Measurements from ENCODE around the gene PPARG. TPM values are rescaled to one million over a fixed set of nuclear protein-coding genes. Genes with fewer than 3 reads are reported as not detected.

PPARG gene
- total RNA-seq, 1 experiment from 2014 or later, result 7.1 TPM

DNA sequence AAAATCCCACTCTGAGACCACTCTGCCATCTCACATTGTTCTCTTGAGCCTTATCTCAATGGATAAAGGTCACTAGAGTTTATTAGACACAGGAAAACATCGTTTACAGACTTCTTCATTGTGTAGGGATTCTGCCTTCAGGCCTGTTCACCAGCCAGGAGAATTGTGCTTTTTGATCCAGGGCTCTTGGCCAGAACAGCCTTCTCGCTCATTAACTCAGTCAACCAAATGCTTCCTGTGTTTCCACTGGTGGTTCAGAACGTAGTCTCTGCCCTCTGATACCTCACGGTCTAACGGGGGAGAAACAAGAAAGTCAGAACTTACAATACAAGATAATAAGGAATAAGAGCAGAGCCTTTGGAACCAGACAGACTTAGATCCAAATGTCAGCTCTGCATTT lies 141.2 kb downstream of the PPARG start:
- no peaks in the 10 kb centered on the region for H3K27me3 Mint-ChIP-seq (ENCODE audit: insufficient read depth, unreplicated experiment)
- CTCF ChIA-PET, result no interaction called here
- BruUV-seq (replicated peaks), result no TSS peak

DNA sequence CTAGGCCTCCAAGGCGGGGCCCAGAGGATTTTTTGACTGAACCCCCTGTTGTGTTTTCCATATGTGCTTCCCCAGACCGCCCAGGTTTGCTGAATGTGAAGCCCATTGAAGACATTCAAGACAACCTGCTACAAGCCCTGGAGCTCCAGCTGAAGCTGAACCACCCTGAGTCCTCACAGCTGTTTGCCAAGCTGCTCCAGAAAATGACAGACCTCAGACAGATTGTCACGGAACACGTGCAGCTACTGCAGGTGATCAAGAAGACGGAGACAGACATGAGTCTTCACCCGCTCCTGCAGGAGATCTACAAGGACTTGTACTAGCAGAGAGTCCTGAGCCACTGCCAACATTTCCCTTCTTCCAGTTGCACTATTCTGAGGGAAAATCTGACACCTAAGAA lies 145.0 kb downstream of the PPARG start:
- DNase-seq (ENCODE audit: unreplicated experiment), result no peak
- H3K27ac Mint-ChIP-seq (ENCODE audit: low read depth, unreplicated experiment), result no peak overlapping the region
- intact Hi-C loops (cut with micrococcal nuclease), result no loop called here
- TF ChIP-seq, protein P1, sequence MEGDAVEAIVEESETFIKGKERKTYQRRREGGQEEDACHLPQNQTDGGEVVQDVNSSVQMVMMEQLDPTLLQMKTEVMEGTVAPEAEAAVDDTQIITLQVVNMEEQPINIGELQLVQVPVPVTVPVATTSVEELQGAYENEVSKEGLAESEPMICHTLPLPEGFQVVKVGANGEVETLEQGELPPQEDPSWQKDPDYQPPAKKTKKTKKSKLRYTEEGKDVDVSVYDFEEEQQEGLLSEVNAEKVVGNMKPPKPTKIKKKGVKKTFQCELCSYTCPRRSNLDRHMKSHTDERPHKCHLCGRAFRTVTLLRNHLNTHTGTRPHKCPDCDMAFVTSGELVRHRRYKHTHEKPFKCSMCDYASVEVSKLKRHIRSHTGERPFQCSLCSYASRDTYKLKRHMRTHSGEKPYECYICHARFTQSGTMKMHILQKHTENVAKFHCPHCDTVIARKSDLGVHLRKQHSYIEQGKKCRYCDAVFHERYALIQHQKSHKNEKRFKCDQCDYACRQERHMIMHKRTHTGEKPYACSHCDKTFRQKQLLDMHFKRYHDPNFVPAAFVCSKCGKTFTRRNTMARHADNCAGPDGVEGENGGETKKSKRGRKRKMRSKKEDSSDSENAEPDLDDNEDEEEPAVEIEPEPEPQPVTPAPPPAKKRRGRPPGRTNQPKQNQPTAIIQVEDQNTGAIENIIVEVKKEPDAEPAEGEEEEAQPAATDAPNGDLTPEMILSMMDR (IDR thresholded peaks at IDR 0.05; ENCODE audit: unreplicated experiment), result no peak
- H3K36me3 Mint-ChIP-seq (ENCODE audit: insufficient read depth, unreplicated experiment), result peaks cover 11% of the 10 kb centered on the region
- no peaks in the 10 kb centered on the region for H3K27me3 Mint-ChIP-seq (ENCODE audit: insufficient read depth, unreplicated experiment)
- no peaks in the 10 kb centered on the region for H3K9me3 Mint-ChIP-seq (ENCODE audit: unreplicated experiment)
- CTCF ChIA-PET, result interaction anchor here (0.8 kb wide), 1 partner anchor 46 kb away, joined by 4 read pairs; no protein-coding TSS in a partner anchor
- POLR2A ChIA-PET, result no interaction called here
- no peak overlapping the region for H3K4me3 Mint-ChIP-seq (ENCODE audit: unreplicated experiment)
- BruUV-seq (replicated peaks), result no TSS peak
- H3K4me1 Mint-ChIP-seq (ENCODE audit: insufficient read depth, unreplicated experiment), result peaks cover 8% of the 10 kb centered on the region

More for the DNA sequence above, 141.2 kb downstream of the PPARG start:
- intact Hi-C loops (cut with micrococcal nuclease), result no loop called here
- Mint-ChIP-seq H3K4me3 (ENCODE audit: unreplicated experiment) (no peak overlapping the region), H3K36me3 (ENCODE audit: insufficient read depth, unreplicated experiment) (peaks cover 7% of the 10 kb centered on the region), H3K4me1 (ENCODE audit: insufficient read depth, unreplicated experiment) (no peaks in the 10 kb centered on the region), H3K27ac (ENCODE audit: low read depth, unreplicated experiment) (no peak overlapping the region), H3K9me3 (ENCODE audit: unreplicated experiment) (no peaks in the 10 kb centered on the region)
- TF ChIP-seq, protein P1 (IDR thresholded peaks at IDR 0.05; ENCODE audit: unreplicated experiment), result no peak
- POLR2A ChIA-PET, result no interaction called here
- no peak for DNase-seq (ENCODE audit: unreplicated experiment)

DNA sequence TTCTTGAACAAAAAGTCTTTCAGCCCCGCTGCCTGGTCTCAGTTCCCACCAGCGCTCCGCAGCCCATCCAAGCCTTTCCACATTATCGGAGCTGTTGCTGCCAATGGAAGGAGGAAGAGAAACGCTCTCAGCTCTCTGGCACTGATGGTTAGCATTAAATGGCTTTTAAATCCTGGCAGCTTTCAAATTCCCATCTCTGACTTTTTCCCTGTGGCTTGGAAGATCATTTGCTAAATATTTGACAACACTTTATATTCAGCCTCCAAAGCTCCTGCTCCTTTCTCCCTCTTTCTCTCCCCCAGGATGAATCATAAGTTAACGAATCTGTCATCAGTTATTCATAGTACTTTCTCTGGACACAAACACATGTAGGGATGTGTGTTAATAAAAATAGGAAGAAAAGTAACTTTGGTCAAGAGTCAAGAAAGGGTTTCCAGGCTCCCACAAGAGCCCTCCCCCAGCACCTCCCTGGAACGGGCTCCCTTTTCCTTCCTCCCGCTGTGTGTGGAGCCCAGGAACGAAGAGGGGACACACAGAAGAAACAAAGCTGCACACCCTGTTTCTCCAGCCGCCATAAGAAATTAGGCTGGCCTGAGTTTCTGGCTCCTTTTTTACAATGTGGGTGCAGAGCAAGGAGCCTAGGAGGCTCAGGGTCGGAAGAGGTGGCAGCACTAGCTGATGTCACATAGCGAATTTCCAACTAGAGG lies 147.8 kb downstream of the PPARG start:
- TF ChIP-seq, protein P1 (IDR thresholded peaks at IDR 0.05; ENCODE audit: unreplicated experiment), result no peak
- peaks cover 8% of the 10 kb centered on the region for H3K4me1 Mint-ChIP-seq (ENCODE audit: insufficient read depth, unreplicated experiment)
- H3K9me3 Mint-ChIP-seq (ENCODE audit: unreplicated experiment), result no peaks in the 10 kb centered on the region
- H3K27me3 Mint-ChIP-seq (ENCODE audit: insufficient read depth, unreplicated experiment), result no peaks in the 10 kb centered on the region
- POLR2A ChIA-PET, result no interaction called here
- no peak overlapping the region for H3K4me3 Mint-ChIP-seq (ENCODE audit: unreplicated experiment)
- DNase-seq (ENCODE audit: unreplicated experiment), result no peak
- intact Hi-C loops (cut with micrococcal nuclease), result no loop called here
- peaks cover 4% of the 10 kb centered on the region for H3K36me3 Mint-ChIP-seq (ENCODE audit: insufficient read depth, unreplicated experiment)
- CTCF ChIA-PET, result no interaction called here
- no peak overlapping the region for H3K27ac Mint-ChIP-seq (ENCODE audit: low read depth, unreplicated experiment)
- BruUV-seq (replicated peaks), result no TSS peak

DNA sequence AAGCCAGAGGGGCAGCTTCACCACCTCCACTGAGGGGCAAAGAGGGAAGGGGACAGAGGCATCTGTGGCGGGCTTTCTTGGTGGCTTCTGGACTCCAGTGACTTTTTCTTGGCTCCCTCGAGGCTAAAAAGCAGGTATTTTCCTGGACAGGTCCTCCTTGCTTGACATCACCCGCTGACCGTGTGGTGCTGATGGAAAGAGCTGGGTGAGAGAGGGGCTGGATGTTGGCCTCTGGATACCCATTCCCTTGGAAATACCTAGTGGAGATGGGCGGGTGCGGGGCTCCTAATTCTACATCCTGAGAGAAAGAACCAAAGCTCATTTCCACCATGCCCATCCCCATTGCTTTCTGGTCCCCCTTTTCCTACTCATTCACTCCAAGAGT lies 148.3 kb downstream of the PPARG start:
- BruUV-seq (replicated peaks), result no TSS peak
- DNase-seq (ENCODE audit: unreplicated experiment), result no peak
- Mint-ChIP-seq H3K27ac (ENCODE audit: low read depth, unreplicated experiment) (no peak overlapping the region), H3K9me3 (ENCODE audit: unreplicated experiment) (no peaks in the 10 kb centered on the region), H3K27me3 (ENCODE audit: insufficient read depth, unreplicated experiment) (no peaks in the 10 kb centered on the region), H3K4me3 (ENCODE audit: unreplicated experiment) (no peak overlapping the region), H3K4me1 (ENCODE audit: insufficient read depth, unreplicated experiment) (peaks cover 8% of the 10 kb centered on the region), H3K36me3 (ENCODE audit: insufficient read depth, unreplicated experiment) (peaks cover 4% of the 10 kb centered on the region)
- intact Hi-C loops (cut with micrococcal nuclease), result no loop called here
- TF ChIP-seq, protein P1 (IDR thresholded peaks at IDR 0.05; ENCODE audit: unreplicated experiment), result no peak
- POLR2A ChIA-PET, result no interaction called here
- CTCF ChIA-PET, result interaction anchor here (0.5 kb wide), 1 partner anchor 391 kb away, joined by 5 read pairs; no protein-coding TSS in a partner anchor

All from MCF 10A (cell line).